ENCODE results near the gene TASP1.

TASP1 gene

GRCh38 chr20:13478366-13478765 is 160.4 kb downstream of the TASP1 start:
- DNase-seq: no peak
- TF ChIP-seq GATA1 (IDR thresholded peaks at IDR 0.05; ENCODE audit: low read depth, low read length) (no peak), POLR2A (IDR thresholded peaks at IDR 0.05; ENCODE audit: low read length) (no peak)

- no peak for DNase-seq
- TF ChIP-seq POLR2A (IDR thresholded peaks at IDR 0.05; ENCODE audit: low read length) (no peak), GATA1 (IDR thresholded peaks at IDR 0.05; ENCODE audit: low read depth, low read length) (no peak)
These were observed 164.3 kb downstream of the TASP1 start for GRCh38 chr20:13474467-13474866.

- DNase-seq: no peak
- TF ChIP-seq GATA1 (IDR thresholded peaks at IDR 0.05; ENCODE audit: low read depth, low read length) (no peak), POLR2A (IDR thresholded peaks at IDR 0.05; ENCODE audit: low read length) (no peak)
These were observed 169.5 kb downstream of the TASP1 start for GRCh38 chr20:13469262-13469661.

- DNase-seq: no peak
- TF ChIP-seq POLR2A (IDR thresholded peaks at IDR 0.05; ENCODE audit: low read length) (no peak), GATA1 (IDR thresholded peaks at IDR 0.05; ENCODE audit: low read depth, low read length) (no peak)
These were observed 170.6 kb downstream of the TASP1 start for GRCh38 chr20:13468166-13468565.

- no peak for DNase-seq
- TF ChIP-seq GATA1 (IDR thresholded peaks at IDR 0.05; ENCODE audit: low read depth, low read length): no peak
- no peak for TF ChIP-seq POLR2A (IDR thresholded peaks at IDR 0.05; ENCODE audit: low read length)
These were observed 174.0 kb downstream of the TASP1 start for GRCh38 chr20:13464702-13465101.

GRCh38 chr20:13461849-13462458 is 176.8 kb downstream of the TASP1 start:
- DNase-seq: no peak
- TF ChIP-seq POLR2A (IDR thresholded peaks at IDR 0.05; ENCODE audit: low read length) (no peak), GATA1 (IDR thresholded peaks at IDR 0.05; ENCODE audit: low read depth, low read length) (no peak)

- DNase-seq: peak; percentile 31 to 41
- no peak for TF ChIP-seq GATA1 (IDR thresholded peaks at IDR 0.05; ENCODE audit: low read depth, low read length)
- no peak for TF ChIP-seq POLR2A (IDR thresholded peaks at IDR 0.05; ENCODE audit: low read length)
These were observed 179.8 kb downstream of the TASP1 start for GRCh38 chr20:13458860-13459451.

GRCh38 chr20:13457487-13457886 is 181.2 kb downstream of the TASP1 start:
- TF ChIP-seq POLR2A (IDR thresholded peaks at IDR 0.05; ENCODE audit: low read length): no peak
- TF ChIP-seq GATA1 (IDR thresholded peaks at IDR 0.05; ENCODE audit: low read depth, low read length): no peak
- no peak for DNase-seq

- no peak for DNase-seq
- TF ChIP-seq POLR2A (IDR thresholded peaks at IDR 0.05; ENCODE audit: low read length) (no peak), GATA1 (IDR thresholded peaks at IDR 0.05; ENCODE audit: low read depth, low read length) (no peak)
These were observed 183.0 kb downstream of the TASP1 start for GRCh38 chr20:13455713-13456112.

- TF ChIP-seq GATA1 (IDR thresholded peaks at IDR 0.05; ENCODE audit: low read depth, low read length): no peak
- no peak for TF ChIP-seq POLR2A (IDR thresholded peaks at IDR 0.05; ENCODE audit: low read length)
- DNase-seq: no peak
These were observed 185.4 kb downstream of the TASP1 start for GRCh38 chr20:13453367-13453766.

GRCh38 chr20:13452470-13453124 is 186.1 kb downstream of the TASP1 start:
- DNase-seq: no peak
- TF ChIP-seq GATA1 (IDR thresholded peaks at IDR 0.05; ENCODE audit: low read depth, low read length) (no peak), POLR2A (IDR thresholded peaks at IDR 0.05; ENCODE audit: low read length) (no peak)

- TF ChIP-seq GATA1 (IDR thresholded peaks at IDR 0.05; ENCODE audit: low read depth, low read length) (no peak), POLR2A (IDR thresholded peaks at IDR 0.05; ENCODE audit: low read length) (no peak)
- DNase-seq: no peak
These were observed 188.8 kb downstream of the TASP1 start for GRCh38 chr20:13449868-13450434.

- DNase-seq: no peak
- TF ChIP-seq GATA1 (IDR thresholded peaks at IDR 0.05; ENCODE audit: low read depth, low read length) (no peak), POLR2A (IDR thresholded peaks at IDR 0.05; ENCODE audit: low read length) (no peak)
These were observed 191.1 kb downstream of the TASP1 start for GRCh38 chr20:13447385-13448180.

- no peak for TF ChIP-seq POLR2A (IDR thresholded peaks at IDR 0.05; ENCODE audit: low read length)
- no peak for TF ChIP-seq GATA1 (IDR thresholded peaks at IDR 0.05; ENCODE audit: low read depth, low read length)
These were observed 195.0 kb downstream of the TASP1 start for GRCh38 chr20:13443690-13444089.

More at GRCh38 chr20:13443690-13444089, 195.0 kb downstream of the TASP1 start:
- DNase-seq: no peak

All from erythroblast (primary cell).